Measurements from ENCODE around the gene ZSCAN26. TPM values are rescaled to one million over a fixed set of nuclear protein-coding genes. Genes with fewer than 3 reads are reported as not detected.
A peak's percentile ranks its signal among the peaks of the same experiment; 100 is the strongest.

Gene ZSCAN26
- total and polyA plus RNA-seq, 2 of the 4 experiments (the other 2 are of a cell fraction): 13.1 to 42.1 TPM

DNA sequence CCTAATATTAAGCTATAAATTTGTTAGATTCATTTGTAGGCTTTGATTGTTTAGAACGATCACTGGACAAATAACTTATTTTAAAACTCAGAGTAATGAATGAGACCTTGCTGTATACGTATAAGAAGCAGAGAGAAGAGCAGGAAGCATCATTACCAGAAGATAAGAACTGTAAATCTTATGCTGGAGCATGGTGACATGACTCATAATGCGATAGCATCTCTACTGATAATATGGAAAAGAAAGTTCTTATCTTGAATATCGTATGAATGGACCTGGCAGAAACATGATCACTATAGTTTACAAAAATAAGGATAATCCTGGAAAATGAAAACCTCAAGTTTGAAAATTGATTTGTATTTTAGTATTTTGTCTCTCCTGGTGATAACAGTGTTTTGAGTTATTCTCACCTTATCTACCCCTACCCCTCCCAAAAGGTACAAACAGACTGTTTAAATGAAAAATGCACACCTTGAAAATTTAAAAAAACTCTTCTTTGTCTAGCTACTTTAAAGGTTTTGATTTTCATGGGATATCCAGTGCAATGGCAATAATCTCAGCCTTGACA, 2.0 kb upstream of the ZSCAN26 start:
- no peak overlapping the region for H2AK5ac ChIP-seq (ENCODE audit: low read depth, low read length)
- ChIA-PET CTCF (interaction anchor here (0.6 to 1.6 kb wide), 2 partner anchors 21 to 184 kb away, joined by 5 to 8 read pairs; no protein-coding TSS in a partner anchor), POLR2A (ENCODE audit: unreplicated experiment) (interaction anchor here (1.0 kb wide), 1 partner anchor 13 kb away, joined by 3 read pairs; the partner anchor contains the start of gene ZKSCAN4)
- in situ Hi-C loops (cut with MboI; ENCODE audit: low sequenced_read_pairs) (no loop called here), dilution Hi-C loops (cut with HindIII; ENCODE audit: low sequenced_read_pairs, unreplicated experiment) (no loop called here), intact Hi-C loops (cut with micrococcal nuclease) (loop anchor here (5.0 kb wide), 2 partner anchors 72 to 128 kb away; partner anchors contain the start of gene ZSCAN31)
- no peaks in the 10 kb centered on the region for H3K36me3 ChIP-seq (ENCODE audit: control insufficient read depth, insufficient read depth, low read length)
- BruUV-seq (replicated peaks): no TSS peak
- H2BK20ac ChIP-seq (ENCODE audit: low read depth, low read length): no peak overlapping the region
- H2BK5ac ChIP-seq (ENCODE audit: low read depth, low read length, poor library complexity, severe bottlenecking): no peak overlapping the region
- H3K18ac ChIP-seq (ENCODE audit: low read depth, low read length): no peak overlapping the region
- H3K9me3 ChIP-seq (ENCODE audit: control insufficient read depth, insufficient read depth, low read length): no peaks in the 10 kb centered on the region
- H3K27me3 ChIP-seq (ENCODE audit: control insufficient read depth, insufficient read depth, low read length): no peaks in the 10 kb centered on the region
- no peak overlapping the region for H3K4me2 ChIP-seq (ENCODE audit: low read depth, low read length)
- no peaks in the 10 kb centered on the region; the same call in 1 of the 2 replicates for H3K9me1 ChIP-seq (ENCODE audit: insufficient read depth, low read length)
- TF ChIP-seq MXI1 (IDR thresholded peaks at IDR 0.05; ENCODE audit: borderline replicate concordance, low read depth, low read length) (no peak), MAFK (IDR thresholded peaks at IDR 0.05; ENCODE audit: low read depth, low read length) (no peak), POLR2A (IDR thresholded peaks at IDR 0.05; ENCODE audit: low read depth, low read length) (no peak), RCOR1 (IDR thresholded peaks at IDR 0.05; ENCODE audit: insufficient replicate concordance, low read length) (no peak), BHLHE40 (IDR thresholded peaks at IDR 0.05; ENCODE audit: low read depth, low read length) (no peak)
- TF ChIP-seq, protein P1, sequence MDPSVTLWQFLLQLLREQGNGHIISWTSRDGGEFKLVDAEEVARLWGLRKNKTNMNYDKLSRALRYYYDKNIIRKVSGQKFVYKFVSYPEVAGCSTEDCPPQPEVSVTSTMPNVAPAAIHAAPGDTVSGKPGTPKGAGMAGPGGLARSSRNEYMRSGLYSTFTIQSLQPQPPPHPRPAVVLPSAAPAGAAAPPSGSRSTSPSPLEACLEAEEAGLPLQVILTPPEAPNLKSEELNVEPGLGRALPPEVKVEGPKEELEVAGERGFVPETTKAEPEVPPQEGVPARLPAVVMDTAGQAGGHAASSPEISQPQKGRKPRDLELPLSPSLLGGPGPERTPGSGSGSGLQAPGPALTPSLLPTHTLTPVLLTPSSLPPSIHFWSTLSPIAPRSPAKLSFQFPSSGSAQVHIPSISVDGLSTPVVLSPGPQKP (IDR thresholded peaks at IDR 0.05; ENCODE audit: borderline replicate concordance, low read depth, low read length): no peak
- peak; percentile 4 for DNase-seq
- H4K20me1 ChIP-seq (ENCODE audit: insufficient read depth, low read length): no peaks in the 10 kb centered on the region
- no CpG with 5 or more reads among the region's 4 CpGs for WGBS, 2 experiments (ENCODE audit: extremely low coverage in 2 of 2, insufficient read length in 1 of 2)
- no peak overlapping the region for H3K27ac ChIP-seq (ENCODE audit: insufficient read depth, low read length)
- H4K91ac ChIP-seq (ENCODE audit: insufficient read depth, low read depth, low read length): no peak overlapping the region
- no peak overlapping the region for H3K14ac ChIP-seq (replicated peaks; ENCODE audit: low read depth, low read length)
- no peak overlapping the region for H3K4ac ChIP-seq (ENCODE audit: low read depth, low read length)
- no peaks in the 10 kb centered on the region for H3K4me1 ChIP-seq (ENCODE audit: control insufficient read depth, insufficient read depth, low read length)
- no peak overlapping the region for H4K8ac ChIP-seq (ENCODE audit: low read depth in 2 of 2, low read length in 2 of 2)
- H3K9ac ChIP-seq (ENCODE audit: low read depth, low read length): no peak overlapping the region
- peaks cover 0 to 19% of the 10 kb centered on the region in 2 experiments; a peak in 1 of 4 replicates for H3K79me1 ChIP-seq (ENCODE audit: low read depth in 1 of 2, low read length in 2 of 2)
- H2AFZ ChIP-seq (replicated peaks; ENCODE audit: low read length, poor library complexity): no peak overlapping the region
- H3K56ac ChIP-seq (ENCODE audit: extremely low read depth, insufficient read depth, low read length): no peak overlapping the region
- no peak overlapping the region for H4K5ac ChIP-seq (ENCODE audit: low read depth, low read length)
- H3K4me3 ChIP-seq (ENCODE audit: insufficient read depth, low read depth, low read length): no peak overlapping the region
- no peak overlapping the region for H2BK15ac ChIP-seq (ENCODE audit: low read depth, low read length)
- no peak for ATAC-seq (ENCODE audit: low read depth)
- no peak overlapping the region for H2BK120ac ChIP-seq (ENCODE audit: low read depth, low read length)
- H2AK9ac ChIP-seq (replicated peaks; ENCODE audit: low read depth, low read length, poor library complexity): no peak overlapping the region
- H3K23ac ChIP-seq (ENCODE audit: low read depth, low read length): no peak overlapping the region

Measured in IMR-90 (cell line).